Naive thymus-derived CD8-positive, alpha-beta T cell (primary cell): ENCODE data around the gene PYDC1. TPM values are rescaled to one million over a fixed set of nuclear protein-coding genes. Genes with fewer than 3 reads are reported as not detected.

ENCODE experiments used
- polyA plus RNA-seq, 3 donors: library from polyadenylated mRNA; unstranded; fragments of 300-500 nt; fragmentation: Illumina TruSeq; gene quantifications; one replicate each; pipeline ENCODE4 v1.2.3, GENCODE V29; 2021
- total RNA-seq, 8 experiments: library from RNA in 2 of 8; stranded (reverse) in 2 of 8; gene quantifications; one replicate each; pipeline ENCODE4 v1.2.3 and lab custom pipeline; 2021 to 2026

The PYDC1 gene
- total and polyA plus RNA-seq, 5 experiments from 2014 or later = not detected

Other genes with a start within 250 kb of the PYDC1 start
- 1 to 10 TPM; 1.2 to 1.9 TPM for gene HSD3B7, start 231.9 kb downstream of the PYDC1 start, total RNA-seq
- under 1 TPM in 2 of 3 donors, not detected in 1; 0.07 to 0.08 TPM for gene HSD3B7, start 231.9 kb downstream of the PYDC1 start, polyA plus RNA-seq
- gene STX1B, start 206.5 kb downstream of the PYDC1 start, total RNA-seq = 1 to 10 TPM; 2.9 to 3.9 TPM
- under 1 TPM in 2 of 3 donors, not detected in 1; 0.07 to 0.49 TPM for gene STX1B, start 206.5 kb downstream of the PYDC1 start, polyA plus RNA-seq
- gene STX4, start 183.6 kb downstream of the PYDC1 start, total RNA-seq = 100 to 1,000 TPM in 1 of 2 experiments, 10 to 100 TPM in 1; 97.9 to 100 TPM
- gene STX4, start 183.6 kb downstream of the PYDC1 start, polyA plus RNA-seq = 10 to 100 TPM; 23.2 to 31.3 (median 23.7) TPM
- 10 to 100 TPM; 11.7 to 13.7 TPM for gene ZNF668, start 142.9 kb downstream of the PYDC1 start, total RNA-seq
- gene ZNF668, start 142.9 kb downstream of the PYDC1 start, polyA plus RNA-seq = 1 to 10 TPM; 4.2 to 9.1 (median 7.5) TPM
- gene ZNF646, start 142.7 kb downstream of the PYDC1 start, total RNA-seq = 10 to 100 TPM; 33.2 to 35.7 TPM
- 1 to 10 TPM; 2.8 to 9.1 (median 4.0) TPM for gene ZNF646, start 142.7 kb downstream of the PYDC1 start, polyA plus RNA-seq
- 10 to 100 TPM; 11.1 to 11.4 TPM for gene PRSS53, start 128.2 kb downstream of the PYDC1 start, total RNA-seq
- gene PRSS53, start 128.2 kb downstream of the PYDC1 start, polyA plus RNA-seq = under 1 TPM; 0.49 to 0.54 (median 0.51) TPM
- 10 to 100 TPM; 42.0 to 47.8 TPM for gene VKORC1, start 122.3 kb downstream of the PYDC1 start, total RNA-seq
- 100 to 1,000 TPM in 1 of 3 donors, 10 to 100 TPM in 2; 98.2 to 109 (median 99.1) TPM for gene VKORC1, start 122.3 kb downstream of the PYDC1 start, polyA plus RNA-seq
- 10 to 100 TPM; 17.1 to 19.7 TPM for gene BCKDK, start 108.7 kb downstream of the PYDC1 start, total RNA-seq
- gene BCKDK, start 108.7 kb downstream of the PYDC1 start, polyA plus RNA-seq = 10 to 100 TPM; 20.8 to 30.8 (median 23.4) TPM
- 100 to 1,000 TPM; 118 to 123 TPM for gene KAT8, start 99.5 kb downstream of the PYDC1 start, total RNA-seq
- 10 to 100 TPM; 58.0 to 90.5 (median 67.4) TPM for gene KAT8, start 99.5 kb downstream of the PYDC1 start, polyA plus RNA-seq
- gene PRSS8, start 81.4 kb downstream of the PYDC1 start, total RNA-seq = not detected
- not detected for gene PRSS8, start 81.4 kb downstream of the PYDC1 start, polyA plus RNA-seq
- gene PRSS36, start 67.1 kb downstream of the PYDC1 start, total RNA-seq = under 1 TPM; 0.63 to 0.83 TPM
- 1 to 10 TPM in 2 of 3 donors, under 1 TPM in 1; 0.79 to 3.5 (median 1.4) TPM for gene PRSS36, start 67.1 kb downstream of the PYDC1 start, polyA plus RNA-seq
- 100 to 1,000 TPM; 607 to 637 TPM for gene FUS, start 37.0 kb downstream of the PYDC1 start, total RNA-seq
- gene FUS, start 37.0 kb downstream of the PYDC1 start, polyA plus RNA-seq = 100 to 1,000 TPM; 118 to 163 (median 149) TPM
- gene PYCARD, start 14.4 kb downstream of the PYDC1 start, total RNA-seq = 10 to 100 TPM; 22.0 to 22.2 TPM
- gene PYCARD, start 14.4 kb downstream of the PYDC1 start, polyA plus RNA-seq = 10 to 100 TPM; 39.3 to 65.2 (median 39.7) TPM
- not detected for gene TRIM72, start 3.0 kb downstream of the PYDC1 start, total RNA-seq
- gene TRIM72, start 3.0 kb downstream of the PYDC1 start, polyA plus RNA-seq = not detected
- gene ITGAM, start 42.8 kb upstream of the PYDC1 start, total RNA-seq = 1 to 10 TPM; 1.5 to 1.8 TPM
- 1 to 10 TPM in 1 of 3 donors, under 1 TPM in 2; 0.21 to 6.5 (median 0.77) TPM for gene ITGAM, start 42.8 kb upstream of the PYDC1 start, polyA plus RNA-seq
- gene ITGAX, start 138.0 kb upstream of the PYDC1 start, total RNA-seq = under 1 TPM; 0.80 to 0.88 TPM
- 1 to 10 TPM in 1 of 3 donors, under 1 TPM in 2; 0.03 to 1.1 (median 0.06) TPM for gene ITGAX, start 138.0 kb upstream of the PYDC1 start, polyA plus RNA-seq
- not detected for gene ITGAD, start 176.2 kb upstream of the PYDC1 start, total RNA-seq
- gene ITGAD, start 176.2 kb upstream of the PYDC1 start, polyA plus RNA-seq = under 1 TPM in 1 of 3 donors, not detected in 2; 0.52 TPM
- not detected for gene COX6A2, start 211.2 kb upstream of the PYDC1 start, total RNA-seq
- gene COX6A2, start 211.2 kb upstream of the PYDC1 start, polyA plus RNA-seq = not detected
- under 1 TPM; 0.38 to 0.49 TPM for gene ZNF843, start 225.7 kb upstream of the PYDC1 start, total RNA-seq
- under 1 TPM in 2 of 3 donors, not detected in 1; 0.03 to 0.21 TPM for gene ZNF843, start 225.7 kb upstream of the PYDC1 start, polyA plus RNA-seq
- gene ARMC5, start 242.4 kb upstream of the PYDC1 start, total RNA-seq = 10 to 100 TPM; 11.1 to 12.0 TPM
- gene ARMC5, start 242.4 kb upstream of the PYDC1 start, polyA plus RNA-seq = 1 to 10 TPM; 6.2 to 9.8 (median 8.0) TPM